CD14-positive monocyte (primary cell): ENCODE measurements around the gene ADGRG7. TPM values are rescaled to one million over a fixed set of nuclear protein-coding genes. Genes with fewer than 3 reads are reported as not detected.

Source experiments
- DNase-seq, 3 donors: peaks; one replicate each; pipeline ENCODE4 v3.0.0-alpha.2; 2011 to 2022
- H2AFZ ChIP-seq: 2 replicates; pipeline ENCODE4 v1.6.0; 2012; ENCODE audit warnings: mild to moderate bottlenecking, low read depth, low read length, inconsistent platforms; ENCODE audit not compliant: insufficient read depth, poor library complexity, severe bottlenecking
- H3K27ac ChIP-seq, 2 donors: 1 replicate in 1 of 2; 2 replicates in 1 of 2; pipeline ENCODE4 v1.5.1; 2012 to 2013; ENCODE audit warnings: low read length in 2 of 2, control low read depth in 1 of 2, inconsistent platforms in 1 of 2, low read depth in 1 of 2, mild to moderate bottlenecking in 1 of 2
- H3K27me3 ChIP-seq, 2 donors: one replicate each; pipeline versions ENCODE4 v1.6.0 to v1.6.1; 2011 to 2013; ENCODE audit warnings: low read length in 2 of 2; ENCODE audit not compliant: control insufficient read depth in 2 of 2, insufficient read depth in 2 of 2
- H3K36me3 ChIP-seq, 2 donors: replicated peaks in 1 of 2; 1 replicate in 1 of 2; 2 replicates in 1 of 2; pipeline versions ENCODE4 v1.5.1 to v1.6.1; 2012 to 2013; ENCODE audit warnings: low read length in 2 of 2, control low read depth in 1 of 2, inconsistent platforms in 1 of 2, mild to moderate bottlenecking in 1 of 2; ENCODE audit not compliant: insufficient read depth in 2 of 2, control insufficient read depth in 1 of 2
- H3K4me1 ChIP-seq, 2 donors: 1 replicate in 1 of 2; 2 replicates in 1 of 2; pipeline versions ENCODE4 v1.5.1 to v1.6.1; 2012 to 2013; ENCODE audit warnings: low read length in 2 of 2, control low read depth in 1 of 2, inconsistent platforms in 1 of 2, mild to moderate bottlenecking in 1 of 2, moderate library complexity in 1 of 2; ENCODE audit not compliant: insufficient read depth in 2 of 2, control insufficient read depth in 1 of 2
- H3K4me2 ChIP-seq: replicated peaks from 2 replicates; pipeline ENCODE3; 2012; ENCODE audit warnings: low read length, moderate library complexity, mild to moderate bottlenecking; ENCODE audit not compliant: poor library complexity, severe bottlenecking; ENCODE audit errors: extremely low read depth
- H3K4me3 ChIP-seq, 3 experiments: fragments of 200-600 bp in 1 of 3; sonication (generic) in 1 of 3; replicated peaks in 1 of 3; 1 replicate in 2 of 3; 2 replicates in 1 of 3; pipeline ENCODE4 v1.5.1; 2011 to 2013; ENCODE audit warnings: low read length in 3 of 3, mild to moderate bottlenecking in 3 of 3, control low read depth in 2 of 3, low read depth in 2 of 3, inconsistent platforms in 1 of 3, moderate library complexity in 1 of 3
- H3K79me2 ChIP-seq: 2 replicates; pipeline ENCODE4 v1.6.0; 2012; ENCODE audit warnings: mild to moderate bottlenecking, control low read depth, inconsistent platforms, low read length, moderate library complexity; ENCODE audit not compliant: insufficient read depth
- H3K9ac ChIP-seq: 2 replicates; pipeline ENCODE4 v1.6.0; 2017; ENCODE audit warnings: low read length, mild to moderate bottlenecking; ENCODE audit not compliant: insufficient read depth, poor library complexity, severe bottlenecking
- H3K9me3 ChIP-seq, 2 donors: replicated peaks in 1 of 2; 1 replicate in 1 of 2; 2 replicates in 1 of 2; pipeline versions ENCODE4 v1.5.1 to v1.6.1; 2012 to 2013; ENCODE audit warnings: low read length in 2 of 2, control low read depth in 1 of 2; ENCODE audit not compliant: control insufficient read depth in 1 of 2, insufficient read depth in 1 of 2
- H4K20me1 ChIP-seq: 2 replicates; pipeline ENCODE4 v1.6.0; 2012; ENCODE audit warnings: mild to moderate bottlenecking, low read length, control low read depth, moderate library complexity; ENCODE audit not compliant: insufficient read depth
- H3K27ac Mint-ChIP-seq, 7 donors: one replicate each; pipeline ENCODE4 v1.8.0; 2020; ENCODE audit warnings: mild to moderate bottlenecking in 7 of 7, mixed read lengths in 7 of 7, moderate library complexity in 6 of 7, inconsistent platforms in 2 of 7
- H3K27me3 Mint-ChIP-seq, 3 donors: one replicate each; pipeline ENCODE4 v1.8.0; 2021 to 2022; ENCODE audit warnings: low read depth in 3 of 3, mild to moderate bottlenecking in 3 of 3, mixed read lengths in 3 of 3, moderate library complexity in 3 of 3, inconsistent platforms in 1 of 3
- H3K36me3 Mint-ChIP-seq, 2 donors: one replicate each; pipeline ENCODE4 v1.8.0; 2020; ENCODE audit warnings: mixed read lengths in 2 of 2, inconsistent platforms in 1 of 2, mild to moderate bottlenecking in 1 of 2
- H3K4me1 Mint-ChIP-seq: one replicate; pipeline ENCODE4 v1.8.0; 2020; ENCODE audit warnings: mild to moderate bottlenecking, mixed read lengths
- H3K4me3 Mint-ChIP-seq, 2 donors: one replicate each; pipeline ENCODE4 v1.8.0; 2020; ENCODE audit warnings: mild to moderate bottlenecking in 2 of 2, mixed read lengths in 2 of 2, moderate library complexity in 1 of 2
- H3K9me3 Mint-ChIP-seq, 7 donors: one replicate each; pipeline ENCODE4 v1.8.0; 2020 to 2022; ENCODE audit warnings: mixed read lengths in 7 of 7, mild to moderate bottlenecking in 6 of 7, moderate library complexity in 6 of 7, inconsistent platforms in 2 of 7
- CTCF ChIP-seq: fragments of 200-600 bp; IDR thresholded peaks from one replicate; pipeline ENCODE4 v1.8.0; 2022; ENCODE audit warnings: antibody characterized with exemption, mild to moderate bottlenecking
- WGBS: methylation state at CpG from one replicate; pipeline ENCODE4 v1.1.5; 2013; ENCODE audit warnings: missing lambda C conversion rate; ENCODE audit not compliant: insufficient coverage; 5-methylcytosine and 5-hydroxymethylcytosine counted together
- intact Hi-C, 2 donors: fragments of 100-400 bp; cut with micrococcal nuclease; formaldehyde crosslinking; loops; one replicate each; pipeline versions ENCODE4 v1.15.0 to v1.15.1; 2023
- polyA plus RNA-seq, 3 donors: library from polyadenylated mRNA; depleted of rRNA in 1 of 3; unstranded in 2 of 3; stranded (reverse) in 1 of 3; fragments of 300-500 nt in 2 of 3; fragments of >200 nt in 1 of 3; fragmentation: Illumina TruSeq in 2 of 3; gene quantifications; 1 replicate in 2 of 3; 2 replicates in 1 of 3; pipeline ENCODE4 v1.2.3, GENCODE V29; 2012 to 2021

The ADGRG7 gene
- polyA plus RNA-seq, 3 donors = not detected

- Histone ChIP-seq H2AFZ (no peak overlapping the region), H3K9me3 (no peaks in the 10 kb centered on the region), H3K4me3 (no peak overlapping the region), H3K27me3 (no peaks in the 10 kb centered on the region), H4K20me1 (no peaks in the 10 kb centered on the region), H3K27ac (no peak overlapping the region), H3K4me1 (peaks cover 18% of the 10 kb centered on the region in 2 donors), H3K4me2 (no peak overlapping the region), H3K9ac (no peak overlapping the region), H3K36me3 (no peaks in the 10 kb centered on the region), H3K79me2 (no peaks in the 10 kb centered on the region)
- no peaks in the 10 kb centered on the region for H3K36me3 Mint-ChIP-seq
- H3K27ac Mint-ChIP-seq = no peak overlapping the region
- peaks cover 23% of the 10 kb centered on the region for H3K4me1 Mint-ChIP-seq
- no peak for TF ChIP-seq CTCF
- intact Hi-C loops = no loop called here
- H3K27me3 Mint-ChIP-seq = peaks cover 1 to 4% (median 3%) of the 10 kb centered on the region in 3 donors
- 100% methylated on average over 8 of the region's 8 CpGs for WGBS
- H3K9me3 Mint-ChIP-seq = peaks cover 0 to 4% (median 0%) of the 10 kb centered on the region in 7 donors
- no peak for DNase-seq
- no peak overlapping the region for H3K4me3 Mint-ChIP-seq
Measured at GRCh38 chr3:100605358-100605757, 4.0 kb upstream of the ADGRG7 start.

- H3K27me3 Mint-ChIP-seq = peaks cover 3 to 4% (median 3%) of the 10 kb centered on the region in 3 donors
- no peak for DNase-seq
- Histone ChIP-seq H4K20me1 (no peaks in the 10 kb centered on the region), H3K79me2 (no peaks in the 10 kb centered on the region), H3K4me3 (no peak overlapping the region), H3K4me2 (no peak overlapping the region), H3K9ac (no peak overlapping the region), H3K36me3 (no peaks in the 10 kb centered on the region), H3K4me1 (peaks cover 17 to 18% of the 10 kb centered on the region in 2 donors), H2AFZ (no peak overlapping the region), H3K27ac (no peak overlapping the region), H3K9me3 (no peaks in the 10 kb centered on the region), H3K27me3 (no peaks in the 10 kb centered on the region)
- H3K9me3 Mint-ChIP-seq = no peaks in the 10 kb centered on the region
- no peak overlapping the region for H3K4me3 Mint-ChIP-seq
- no peaks in the 10 kb centered on the region for H3K36me3 Mint-ChIP-seq
- intact Hi-C loops = no loop called here
- H3K27ac Mint-ChIP-seq = no peak overlapping the region
- no peak for TF ChIP-seq CTCF
- peaks cover 21% of the 10 kb centered on the region for H3K4me1 Mint-ChIP-seq
Measured at GRCh38 chr3:100606894-100607512, 2.4 kb upstream of the ADGRG7 start.
